ENCODE measurements around the gene CENPA. TPM values are rescaled to one million over a fixed set of nuclear protein-coding genes. Genes with fewer than 3 reads are reported as not detected.

Gene CENPA
- total RNA-seq, 1 donor from 2014 or later, result 4.7 TPM

DNA sequence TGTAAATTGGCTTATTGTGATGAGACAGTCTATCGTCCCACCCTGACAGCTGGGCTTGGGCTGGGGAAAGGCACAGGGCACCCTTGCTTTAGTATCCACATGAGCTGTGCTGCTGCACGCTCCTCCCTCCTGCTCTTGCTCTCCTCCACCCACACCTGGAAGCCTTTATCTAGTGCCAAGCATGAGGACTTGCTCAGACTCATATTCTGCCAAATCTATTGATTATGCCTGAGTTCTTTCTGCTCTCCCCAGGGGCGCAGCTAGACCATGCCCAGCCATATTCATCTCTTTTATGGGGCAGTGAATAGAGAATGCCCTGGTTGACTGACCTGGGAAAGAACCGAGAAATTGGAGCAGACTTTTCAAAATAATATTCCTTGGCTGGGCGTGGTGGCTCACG, 33.1 kb downstream of the CENPA start:
- no peak overlapping the region for H3K4me3 Mint-ChIP-seq (ENCODE audit: unreplicated experiment)
- H3K36me3 Mint-ChIP-seq (ENCODE audit: unreplicated experiment), result no peaks in the 10 kb centered on the region
- peaks cover 3% of the 10 kb centered on the region for H3K9me3 Mint-ChIP-seq (ENCODE audit: unreplicated experiment)
- H3K27me3 Mint-ChIP-seq (ENCODE audit: unreplicated experiment), result no peaks in the 10 kb centered on the region
- TF ChIP-seq, protein P1, sequence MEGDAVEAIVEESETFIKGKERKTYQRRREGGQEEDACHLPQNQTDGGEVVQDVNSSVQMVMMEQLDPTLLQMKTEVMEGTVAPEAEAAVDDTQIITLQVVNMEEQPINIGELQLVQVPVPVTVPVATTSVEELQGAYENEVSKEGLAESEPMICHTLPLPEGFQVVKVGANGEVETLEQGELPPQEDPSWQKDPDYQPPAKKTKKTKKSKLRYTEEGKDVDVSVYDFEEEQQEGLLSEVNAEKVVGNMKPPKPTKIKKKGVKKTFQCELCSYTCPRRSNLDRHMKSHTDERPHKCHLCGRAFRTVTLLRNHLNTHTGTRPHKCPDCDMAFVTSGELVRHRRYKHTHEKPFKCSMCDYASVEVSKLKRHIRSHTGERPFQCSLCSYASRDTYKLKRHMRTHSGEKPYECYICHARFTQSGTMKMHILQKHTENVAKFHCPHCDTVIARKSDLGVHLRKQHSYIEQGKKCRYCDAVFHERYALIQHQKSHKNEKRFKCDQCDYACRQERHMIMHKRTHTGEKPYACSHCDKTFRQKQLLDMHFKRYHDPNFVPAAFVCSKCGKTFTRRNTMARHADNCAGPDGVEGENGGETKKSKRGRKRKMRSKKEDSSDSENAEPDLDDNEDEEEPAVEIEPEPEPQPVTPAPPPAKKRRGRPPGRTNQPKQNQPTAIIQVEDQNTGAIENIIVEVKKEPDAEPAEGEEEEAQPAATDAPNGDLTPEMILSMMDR (IDR thresholded peaks at IDR 0.05; ENCODE audit: partially characterized antibody, unreplicated experiment), result no peak
- DNase-seq, result no peak
- peaks cover 9% of the 10 kb centered on the region for H3K4me1 Mint-ChIP-seq (ENCODE audit: low read depth, unreplicated experiment)
- no peak overlapping the region for H3K27ac Mint-ChIP-seq (ENCODE audit: unreplicated experiment)

DNA sequence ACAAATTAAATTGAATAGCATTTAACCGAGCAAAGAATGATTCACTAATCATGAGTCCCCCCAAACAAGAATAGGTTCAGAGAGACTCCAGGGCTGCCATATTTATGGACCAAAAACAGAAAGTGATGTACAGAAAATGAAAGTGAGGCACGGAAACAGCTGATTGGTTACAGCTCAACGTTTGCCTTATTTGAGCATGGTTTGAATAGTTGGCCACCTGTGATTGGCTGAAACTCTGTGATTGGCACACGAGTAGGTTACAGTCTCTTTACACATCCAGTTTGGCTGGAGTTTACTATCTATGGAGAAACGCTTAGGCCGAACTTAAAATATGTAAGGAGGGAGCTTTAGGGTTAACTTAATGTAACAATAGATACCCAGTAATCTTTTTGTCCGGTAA, 35.1 kb downstream of the CENPA start:
- Mint-ChIP-seq H3K4me3 (ENCODE audit: unreplicated experiment) (no peak overlapping the region), H3K36me3 (ENCODE audit: unreplicated experiment) (no peaks in the 10 kb centered on the region), H3K4me1 (ENCODE audit: low read depth, unreplicated experiment) (peaks cover 8% of the 10 kb centered on the region), H3K9me3 (ENCODE audit: unreplicated experiment) (no peaks in the 10 kb centered on the region), H3K27ac (ENCODE audit: unreplicated experiment) (no peak overlapping the region), H3K27me3 (ENCODE audit: unreplicated experiment) (no peaks in the 10 kb centered on the region)
- TF ChIP-seq, protein P1 (IDR thresholded peaks at IDR 0.05; ENCODE audit: partially characterized antibody, unreplicated experiment), result no peak
- DNase-seq, result no peak

DNA sequence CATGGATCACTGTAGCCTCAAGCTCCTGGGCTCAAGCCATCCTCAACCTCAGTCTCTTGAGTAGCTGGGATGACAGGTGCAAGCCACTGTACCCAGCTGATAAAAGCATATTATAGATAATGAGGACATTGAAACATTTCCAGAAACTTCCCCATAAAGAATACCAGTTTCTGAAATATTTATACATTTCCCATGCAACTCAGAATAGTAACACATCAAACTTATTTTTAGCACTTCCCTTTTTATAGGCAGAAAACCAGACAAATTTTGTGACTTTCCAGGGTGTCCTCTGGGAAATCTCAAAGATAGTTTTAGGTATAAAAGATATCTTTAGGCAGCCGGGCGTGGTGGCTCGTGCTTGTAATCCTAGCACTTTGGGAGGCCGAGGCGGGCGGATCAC, 37.0 kb downstream of the CENPA start:
- H3K27ac Mint-ChIP-seq (ENCODE audit: unreplicated experiment), result no peak overlapping the region
- no peaks in the 10 kb centered on the region for H3K27me3 Mint-ChIP-seq (ENCODE audit: unreplicated experiment)
- H3K4me1 Mint-ChIP-seq (ENCODE audit: low read depth, unreplicated experiment), result peaks cover 4% of the 10 kb centered on the region

DNA sequence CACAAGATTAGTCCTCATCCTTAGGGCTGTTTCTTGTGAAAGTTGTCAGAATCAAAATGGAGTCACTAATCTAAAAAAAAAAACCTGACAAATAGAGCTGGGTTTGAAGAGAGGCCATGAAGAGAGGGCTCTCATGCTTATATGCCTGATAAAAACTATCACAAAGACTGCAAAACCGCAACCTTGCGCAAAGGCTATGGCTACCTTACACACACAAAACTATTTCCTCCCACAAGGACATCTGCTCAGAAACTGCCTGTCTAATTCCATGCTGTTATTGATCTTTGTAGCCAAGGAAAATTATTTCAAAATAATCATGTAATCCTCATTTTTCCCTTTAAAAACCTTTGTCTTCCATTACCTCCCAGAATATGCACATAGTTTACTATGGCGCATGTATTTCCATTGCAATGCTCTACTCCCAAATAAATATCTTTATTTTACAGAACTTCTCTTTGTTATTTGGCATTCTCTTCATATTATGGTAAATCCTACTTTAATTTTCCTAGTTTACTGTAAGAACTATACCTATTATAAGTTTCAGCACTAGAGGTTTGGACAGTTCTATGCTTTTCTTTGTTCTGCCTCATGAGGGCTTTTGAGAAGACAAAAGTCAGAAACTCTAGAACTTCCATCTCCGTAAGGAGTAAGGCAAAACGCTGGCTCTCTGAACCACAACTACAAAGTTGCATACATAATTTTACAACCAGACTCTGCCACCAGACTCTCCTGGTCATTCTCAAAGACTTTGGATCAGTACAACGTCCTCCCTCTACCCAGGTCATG, 52.5 kb downstream of the CENPA start:
- no peak for DNase-seq
- no peaks in the 10 kb centered on the region for H3K36me3 Mint-ChIP-seq (ENCODE audit: unreplicated experiment)
- TF ChIP-seq, protein P1 (IDR thresholded peaks at IDR 0.05; ENCODE audit: partially characterized antibody, unreplicated experiment), result no peak
- no peaks in the 10 kb centered on the region for H3K27me3 Mint-ChIP-seq (ENCODE audit: unreplicated experiment)
- peak overlapping the region; percentile 42 for H3K4me3 Mint-ChIP-seq (ENCODE audit: unreplicated experiment)
- H3K9me3 Mint-ChIP-seq (ENCODE audit: unreplicated experiment), result peaks cover 3% of the 10 kb centered on the region
- peaks cover 15% of the 10 kb centered on the region for H3K4me1 Mint-ChIP-seq (ENCODE audit: low read depth, unreplicated experiment)
- H3K27ac Mint-ChIP-seq (ENCODE audit: unreplicated experiment), result peak overlapping the region; percentile 84

More for the DNA sequence above, 37.0 kb downstream of the CENPA start:
- Mint-ChIP-seq H3K9me3 (ENCODE audit: unreplicated experiment) (no peaks in the 10 kb centered on the region), H3K36me3 (ENCODE audit: unreplicated experiment) (no peaks in the 10 kb centered on the region), H3K4me3 (ENCODE audit: unreplicated experiment) (no peak overlapping the region)
- no peak for DNase-seq
- TF ChIP-seq, protein P1 (IDR thresholded peaks at IDR 0.05; ENCODE audit: partially characterized antibody, unreplicated experiment), result no peak

DNA sequence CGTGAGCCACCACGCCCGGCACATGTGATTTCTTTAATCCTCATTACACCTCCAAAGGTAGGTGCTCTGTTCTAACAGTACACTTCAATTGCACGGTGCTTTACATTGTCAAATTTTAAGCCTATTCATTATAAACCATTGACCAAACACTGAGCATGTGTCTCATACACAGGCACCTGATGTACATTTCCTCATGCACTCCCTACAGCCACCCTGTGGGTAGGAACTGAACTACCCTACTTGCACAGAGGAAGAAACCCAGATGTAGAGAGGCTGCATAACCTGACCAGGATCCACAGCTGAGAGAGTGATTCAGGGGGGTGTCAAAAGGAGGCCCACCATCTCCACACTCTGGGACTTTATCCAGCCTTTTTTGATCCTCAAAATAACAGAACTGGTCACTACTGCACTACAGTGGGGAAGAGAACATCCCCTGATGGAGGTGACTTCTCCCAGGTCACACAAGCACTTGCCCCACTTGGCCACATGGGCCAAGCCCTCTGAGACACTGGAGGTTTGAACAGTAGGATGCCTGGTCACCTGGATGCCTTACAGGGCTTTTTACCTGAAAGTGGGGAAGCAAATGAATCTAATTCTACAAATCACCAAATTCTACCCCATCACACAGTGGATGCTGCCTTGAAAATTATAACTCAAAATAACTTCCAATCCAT, 55.2 kb downstream of the CENPA start:
- peaks cover 22% of the 10 kb centered on the region for H3K4me1 Mint-ChIP-seq (ENCODE audit: low read depth, unreplicated experiment)
- H3K27ac Mint-ChIP-seq (ENCODE audit: unreplicated experiment), result no peak overlapping the region
- TF ChIP-seq, protein P1 (IDR thresholded peaks at IDR 0.05; ENCODE audit: partially characterized antibody, unreplicated experiment), result peak; percentile 16
- no peak overlapping the region for H3K4me3 Mint-ChIP-seq (ENCODE audit: unreplicated experiment)
- no peaks in the 10 kb centered on the region for H3K36me3 Mint-ChIP-seq (ENCODE audit: unreplicated experiment)
- H3K27me3 Mint-ChIP-seq (ENCODE audit: unreplicated experiment), result peaks cover 2% of the 10 kb centered on the region
- H3K9me3 Mint-ChIP-seq (ENCODE audit: unreplicated experiment), result peaks cover 7% of the 10 kb centered on the region
- DNase-seq, result no peak

Measured in glutamatergic neuron (in vitro differentiated cells).